Stimulated activated CD4-positive, alpha-beta T cell treated with anti-CD3 and anti-CD28 coated beads, TNF-alpha, amount 100 ng/mL, for 1 hour (primary cell): Measurements from ENCODE around the gene SLCO4C1.

Source experiments
- DNase-seq, 3 donors: peaks; one replicate each; pipeline ENCODE4 v3.0.0-alpha.2; 2020; ENCODE audit warnings: low read depth in 3 of 3, low spot score in 1 of 3

SLCO4C1 gene

DNA sequence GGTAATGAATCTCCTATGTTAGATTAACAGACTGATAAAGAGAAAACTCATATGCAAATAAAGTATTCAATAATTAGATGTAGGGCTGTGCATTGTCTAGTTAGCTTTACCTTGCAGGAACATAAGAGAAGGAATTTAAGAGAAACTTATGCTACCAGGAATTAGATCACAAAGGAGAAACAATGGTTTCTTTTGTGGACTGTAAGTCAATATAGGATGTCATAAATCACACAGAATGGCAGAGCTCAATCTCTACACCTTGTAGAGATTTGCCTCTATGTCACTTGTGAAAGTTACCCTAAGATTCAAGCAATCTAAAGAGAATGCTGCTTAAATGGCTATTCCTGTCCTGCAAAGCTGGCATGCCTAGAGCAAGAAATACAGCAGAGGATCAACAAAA lies 26.0 kb downstream of the SLCO4C1 start:
- no peak for DNase-seq

DNA sequence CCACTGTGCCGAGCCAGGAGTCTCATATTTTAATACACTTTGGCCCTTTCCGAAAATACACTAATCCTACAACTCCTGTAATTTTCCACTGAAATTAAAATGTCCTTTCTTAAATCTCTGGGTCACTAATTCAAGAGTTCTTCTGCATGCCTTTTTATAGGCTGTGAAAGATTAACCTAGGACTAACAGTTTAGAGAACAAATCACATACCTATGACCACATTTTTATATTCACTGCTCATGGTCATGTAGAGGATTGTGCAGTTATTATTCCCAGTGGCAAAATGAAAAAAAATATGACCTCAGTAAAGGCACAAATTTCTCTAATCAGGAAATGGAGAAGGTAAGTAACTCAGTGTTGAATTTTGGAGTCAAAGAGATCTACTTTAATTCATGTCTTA lies 33.4 kb downstream of the SLCO4C1 start:
- DNase-seq: no peak

DNA sequence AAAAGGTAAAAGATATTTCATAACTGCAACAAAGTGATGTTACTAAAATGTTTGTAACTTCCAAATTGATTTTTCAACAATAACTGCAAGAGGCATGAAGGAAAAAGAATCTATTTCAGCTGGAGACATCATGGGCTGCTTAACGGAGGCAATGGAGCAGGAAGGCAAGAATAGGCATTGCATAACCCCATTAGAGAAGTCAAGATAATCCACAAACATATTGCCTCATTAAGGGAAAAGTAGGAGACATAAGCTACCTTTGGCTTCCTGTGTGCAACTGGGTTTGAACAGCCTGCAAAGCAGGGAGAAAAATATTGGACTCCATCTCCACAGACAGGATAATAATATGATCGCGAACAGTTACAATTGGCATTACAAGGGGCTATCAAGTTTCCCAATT lies 46.7 kb downstream of the SLCO4C1 start:
- no peak for DNase-seq

DNA sequence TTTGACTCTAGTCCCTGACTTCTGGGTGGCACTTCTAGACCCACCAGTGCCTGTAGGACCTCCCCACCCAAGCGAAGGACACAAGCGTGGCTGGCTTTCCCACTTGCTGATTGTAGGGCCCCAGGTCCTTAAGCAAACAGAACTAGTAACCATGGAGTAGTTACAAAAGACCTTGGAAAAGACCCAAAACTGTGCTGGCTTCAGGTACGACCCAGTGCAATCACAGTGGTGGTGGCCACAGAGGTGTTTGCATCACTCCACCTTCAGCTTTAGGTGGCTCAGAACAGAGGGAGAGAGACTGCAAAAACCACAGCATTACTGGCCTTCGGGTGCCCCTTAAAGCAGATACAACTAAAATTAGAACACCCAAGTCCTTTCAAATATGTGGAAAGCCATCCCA lies 52.9 kb downstream of the SLCO4C1 start:
- DNase-seq: no peak

DNA sequence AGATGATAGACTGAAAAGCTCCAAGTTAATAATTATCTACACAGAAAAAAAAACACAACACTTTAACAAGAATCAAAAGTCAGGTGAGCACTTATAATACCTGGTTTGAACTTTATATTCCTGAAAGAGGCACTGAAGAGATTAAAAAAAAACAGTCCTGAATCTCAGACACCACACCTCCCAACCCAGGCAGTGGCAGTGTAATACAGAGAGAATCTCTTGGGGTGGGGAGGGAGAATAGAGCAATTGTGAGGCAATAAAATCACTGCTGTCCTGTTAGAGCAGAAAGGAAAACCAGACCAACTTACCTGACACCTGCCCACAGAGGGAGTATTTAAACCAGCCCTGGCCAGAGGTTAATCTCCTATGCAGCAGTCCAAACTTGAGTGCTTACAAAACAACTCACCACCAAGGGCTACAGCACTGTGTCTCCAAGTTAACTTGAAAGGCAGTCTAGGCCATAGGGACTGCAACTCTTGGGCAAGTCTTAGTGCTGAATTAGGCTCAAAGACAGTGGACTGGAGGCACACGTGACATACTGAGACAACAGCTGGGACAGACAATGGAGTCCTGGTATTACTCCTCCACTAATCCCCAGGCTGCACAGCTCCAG lies 54.2 kb downstream of the SLCO4C1 start:
- no peak for DNase-seq

DNA sequence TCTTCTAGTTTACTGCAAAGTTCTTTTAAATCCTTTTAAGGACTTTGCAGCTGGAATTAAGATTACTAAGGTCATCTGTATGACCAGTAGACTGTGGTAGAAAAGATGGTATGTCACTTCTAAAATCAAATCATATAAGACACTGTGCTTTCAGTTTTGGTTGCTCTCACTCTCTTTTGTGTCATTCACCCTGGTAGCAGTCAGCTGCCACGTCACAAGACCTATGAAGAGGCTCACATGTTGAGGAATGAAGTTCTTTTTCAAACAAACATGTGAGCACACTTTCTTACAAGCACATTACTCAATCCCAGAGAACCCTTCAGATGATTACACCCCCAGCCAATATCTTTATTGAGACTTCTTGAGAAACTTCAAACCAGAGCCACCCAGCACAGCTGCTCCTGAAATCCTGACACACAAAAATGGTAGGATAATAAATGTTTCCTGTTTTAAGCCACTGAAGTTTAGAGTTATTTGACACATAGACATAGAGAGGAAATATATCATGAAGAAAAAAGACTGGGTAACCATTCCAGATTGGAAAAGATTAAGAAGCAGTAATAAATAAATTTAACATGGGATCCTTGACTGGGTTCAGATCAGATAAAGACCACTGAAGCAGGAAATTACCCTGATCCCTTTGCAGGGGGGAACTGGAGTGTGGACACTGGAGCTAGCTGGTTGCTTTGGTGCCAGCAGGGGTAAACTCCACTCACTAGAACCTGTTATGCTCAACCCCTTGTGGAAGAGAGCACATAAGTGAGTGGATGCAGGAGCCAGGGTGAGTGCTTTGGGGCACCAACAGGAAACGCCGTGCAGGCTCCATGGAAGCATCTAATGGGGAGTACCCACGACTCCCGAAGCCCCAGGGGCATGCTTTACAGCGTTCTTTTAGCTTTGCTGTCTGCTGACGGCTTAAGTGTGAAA lies 64.1 kb downstream of the SLCO4C1 start:
- DNase-seq: no peak

DNA sequence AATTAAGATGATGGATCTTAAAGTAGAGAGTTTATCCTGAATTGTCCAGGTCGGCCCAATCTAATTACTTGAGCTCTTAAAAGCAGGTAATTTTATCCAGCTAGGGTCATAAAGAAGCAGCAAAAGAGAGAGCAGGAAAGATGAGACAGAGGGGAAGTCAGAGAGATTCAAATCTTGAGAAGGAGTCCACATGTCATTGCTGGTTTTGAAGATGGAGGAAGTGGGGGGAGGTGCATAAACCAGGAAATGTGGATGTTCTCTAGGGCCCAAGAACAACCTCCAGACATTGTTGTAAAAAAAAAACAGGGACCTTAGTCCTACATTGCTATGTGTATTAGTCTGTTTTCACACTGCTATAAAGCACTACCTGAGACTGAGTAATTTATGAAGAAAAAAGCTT lies 66.4 kb downstream of the SLCO4C1 start:
- DNase-seq: no peak

DNA sequence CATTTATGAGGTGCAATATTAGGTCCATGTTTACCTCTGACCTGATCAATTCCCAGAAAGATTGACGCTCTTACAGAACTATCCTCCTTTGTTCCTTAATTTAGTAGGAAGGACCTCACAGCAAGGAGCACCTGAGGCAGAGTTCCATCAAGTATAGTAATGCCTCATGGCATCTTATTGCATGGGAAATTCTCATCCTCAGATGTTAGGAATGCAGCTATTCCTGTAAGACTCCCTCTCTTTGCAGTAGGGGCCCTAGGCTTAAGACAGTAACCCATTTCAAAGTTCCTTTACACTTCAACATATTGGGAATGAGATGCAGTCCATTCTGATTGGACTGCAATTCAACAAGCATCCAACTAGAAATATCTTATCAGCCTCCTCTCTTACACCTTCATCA lies 69.8 kb downstream of the SLCO4C1 start:
- no peak for DNase-seq

DNA sequence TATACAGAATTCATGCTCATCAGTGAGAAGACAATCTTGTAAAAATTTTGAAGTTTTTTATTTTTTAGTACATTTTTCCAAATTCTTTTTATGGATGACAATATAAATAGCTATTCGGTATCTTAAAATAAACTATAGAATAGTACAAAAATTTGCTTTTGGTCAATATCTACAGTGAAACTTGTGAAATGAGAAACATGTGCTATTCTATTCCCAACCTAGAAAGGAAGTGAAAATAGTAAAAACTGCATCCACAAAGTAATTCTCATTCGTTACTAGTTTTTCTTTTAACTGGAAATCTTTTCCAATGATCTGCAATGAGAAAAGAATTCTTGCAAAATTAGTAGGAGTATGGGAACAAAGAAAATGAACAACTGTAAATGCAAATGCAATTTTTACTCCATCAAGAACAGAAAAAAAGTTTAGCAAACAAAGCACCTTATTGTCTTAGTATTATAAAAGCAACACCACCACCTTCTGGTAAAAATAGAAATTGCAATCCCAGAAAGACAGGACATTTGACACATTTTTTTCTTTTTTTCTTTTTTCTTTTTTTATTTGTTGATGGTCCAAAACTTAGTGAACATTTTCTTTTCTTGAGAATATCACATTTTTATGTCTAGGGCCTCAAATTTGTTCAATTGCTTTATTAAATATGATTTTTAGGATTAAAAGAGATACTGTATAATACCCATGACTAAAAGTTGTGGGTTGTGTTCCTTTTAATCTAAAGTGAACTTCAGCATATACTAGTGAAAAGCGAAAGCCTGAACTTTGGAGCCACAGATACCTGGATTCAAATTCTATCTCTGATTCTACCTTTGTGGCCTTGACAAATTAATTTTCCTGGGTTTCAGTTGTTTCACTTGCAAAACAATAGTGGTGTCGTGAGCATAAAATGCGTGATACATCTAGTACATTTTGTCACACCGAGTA lies 72.3 kb downstream of the SLCO4C1 start:
- no peak for DNase-seq

DNA sequence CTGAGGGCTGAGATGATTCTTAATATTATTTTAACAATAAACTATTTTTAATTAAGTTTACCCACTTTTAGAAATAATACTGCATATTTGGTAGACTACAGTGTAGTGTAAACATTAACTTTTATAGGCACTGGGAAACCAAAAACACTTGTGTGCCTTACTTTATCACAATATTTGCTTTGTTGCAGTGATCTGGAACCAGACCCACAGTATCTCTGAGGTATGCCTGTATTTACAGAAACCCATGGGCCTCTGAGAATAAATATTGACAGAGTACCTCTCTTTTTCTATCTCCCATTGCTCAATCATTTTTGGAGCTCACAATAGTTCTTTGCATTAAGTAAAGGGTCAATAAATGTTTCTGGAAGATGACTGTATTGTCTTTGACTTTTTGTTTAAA lies 73.3 kb downstream of the SLCO4C1 start:
- DNase-seq: no peak

DNA sequence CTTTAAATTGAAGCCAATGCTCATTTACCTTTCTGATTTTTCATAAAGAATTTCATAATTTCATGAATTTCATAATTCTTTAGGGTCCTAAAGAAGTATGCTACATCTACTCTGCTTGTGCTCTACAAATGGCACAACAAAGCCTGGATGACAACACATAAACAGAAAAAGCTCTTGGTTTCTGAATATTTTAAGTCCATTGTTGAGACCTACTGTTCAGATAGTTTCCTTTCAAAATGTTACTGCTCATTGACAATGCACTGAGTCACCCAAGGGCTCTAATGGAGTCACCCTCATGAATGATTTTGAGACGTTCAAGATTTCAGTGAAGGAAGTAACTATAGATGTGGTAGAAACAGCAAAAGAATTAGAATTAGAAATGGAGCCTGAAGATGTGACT lies 74.1 kb downstream of the SLCO4C1 start:
- no peak for DNase-seq

DNA sequence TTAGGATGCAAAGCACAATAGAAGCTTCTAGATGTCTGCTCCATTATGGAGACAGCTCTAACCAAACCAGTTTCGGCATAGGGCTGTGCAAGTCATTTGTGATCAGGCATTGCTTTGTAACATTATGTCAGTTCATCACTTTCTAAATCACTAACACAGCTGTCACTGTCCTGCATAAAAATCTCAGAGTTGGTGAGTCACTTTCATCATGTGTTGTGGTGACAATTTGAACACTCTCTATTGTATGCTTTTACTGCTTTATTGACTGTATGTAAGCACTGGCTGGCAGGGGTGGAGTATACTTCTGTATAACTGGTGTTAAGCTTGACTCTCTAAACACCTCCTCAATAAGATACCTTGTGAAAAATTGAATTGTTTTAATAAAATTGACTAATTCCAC lies 77.9 kb downstream of the SLCO4C1 start:
- no peak for DNase-seq

DNA sequence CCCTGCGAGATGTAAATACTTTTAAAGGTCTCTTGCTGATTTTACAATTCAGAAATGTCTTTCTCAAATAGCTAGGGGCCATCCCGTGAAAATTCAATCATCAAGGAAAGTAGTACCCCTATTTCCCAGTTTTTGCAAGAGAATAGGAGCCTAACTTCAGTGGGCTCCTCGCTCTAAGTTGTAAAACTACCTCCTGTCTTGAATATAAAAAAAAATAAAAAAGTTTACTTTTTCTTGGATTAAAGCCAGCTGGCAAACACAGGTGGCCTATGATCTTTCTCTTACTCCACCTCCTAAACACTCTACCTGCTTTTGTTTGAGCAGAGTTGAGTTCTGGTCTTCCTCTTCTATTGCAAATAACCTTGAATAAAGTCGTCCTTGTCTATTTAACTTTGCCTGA lies 79.4 kb downstream of the SLCO4C1 start:
- no peak for DNase-seq

DNA sequence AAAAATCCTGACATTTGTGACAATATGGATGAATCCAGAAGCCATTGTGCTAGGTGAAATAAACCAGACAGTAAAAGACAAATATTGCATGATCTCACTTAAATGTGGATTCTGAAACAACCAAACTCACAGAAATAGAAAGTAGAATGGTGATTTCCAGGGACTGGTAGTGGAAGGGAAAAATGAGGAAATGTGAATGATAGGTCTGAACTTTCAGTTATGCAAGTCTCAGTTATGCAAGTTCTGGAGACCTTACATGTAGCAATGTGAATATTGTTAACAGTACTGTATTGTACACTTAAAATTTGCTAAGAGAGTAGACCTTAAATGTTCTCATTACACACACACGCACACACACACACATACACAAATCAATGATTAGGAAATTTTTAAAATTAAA lies 84.9 kb downstream of the SLCO4C1 start:
- no peak for DNase-seq

DNA sequence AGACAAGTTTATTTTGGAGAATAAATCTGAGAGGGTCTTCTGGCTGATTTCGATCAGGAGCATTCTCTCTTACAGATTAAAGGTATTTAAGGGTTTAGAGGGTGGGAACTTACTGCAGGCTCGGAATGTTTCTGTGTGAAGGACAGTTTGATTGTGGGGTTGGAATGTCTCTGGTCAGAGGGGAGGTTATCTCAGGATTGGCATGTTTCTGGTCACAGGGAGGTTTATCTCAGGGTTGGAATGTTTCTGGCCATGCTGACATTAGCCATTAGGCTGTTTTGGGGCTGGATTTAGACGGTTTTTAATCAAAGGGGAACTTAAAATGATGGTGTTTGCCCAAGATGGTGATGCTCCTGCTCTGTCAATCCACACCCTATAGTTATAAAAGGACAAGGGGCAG lies 95.2 kb downstream of the SLCO4C1 start:
- DNase-seq: no peak

DNA sequence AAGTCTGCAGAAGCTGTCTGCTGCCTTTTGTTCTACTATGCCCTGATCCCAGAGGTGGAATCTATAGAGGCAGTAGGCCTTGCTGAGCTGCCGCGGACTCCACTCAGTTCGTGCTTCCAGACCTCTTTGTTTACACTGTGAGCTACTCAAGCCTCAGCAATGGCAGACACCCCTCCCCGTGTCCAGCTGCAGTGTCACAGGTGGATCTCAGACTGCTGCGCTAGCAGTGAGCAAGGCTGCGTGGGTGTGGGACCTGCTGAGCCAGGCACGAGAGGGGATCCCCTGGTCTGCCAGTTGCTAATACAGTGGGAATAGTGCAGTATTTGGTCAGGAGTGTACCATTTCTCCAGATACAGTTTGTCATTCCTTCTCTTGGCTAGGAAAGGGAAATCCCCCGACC lies 99.6 kb downstream of the SLCO4C1 start:
- DNase-seq: no peak
